ENCODE results near the gene CISD2.
"Not testable (repeated sequence)": the region's sequence is repeated elsewhere in the genome, so short reads cannot be mapped to it uniquely, and the experiment has no call there.

The CISD2 gene

DNA sequence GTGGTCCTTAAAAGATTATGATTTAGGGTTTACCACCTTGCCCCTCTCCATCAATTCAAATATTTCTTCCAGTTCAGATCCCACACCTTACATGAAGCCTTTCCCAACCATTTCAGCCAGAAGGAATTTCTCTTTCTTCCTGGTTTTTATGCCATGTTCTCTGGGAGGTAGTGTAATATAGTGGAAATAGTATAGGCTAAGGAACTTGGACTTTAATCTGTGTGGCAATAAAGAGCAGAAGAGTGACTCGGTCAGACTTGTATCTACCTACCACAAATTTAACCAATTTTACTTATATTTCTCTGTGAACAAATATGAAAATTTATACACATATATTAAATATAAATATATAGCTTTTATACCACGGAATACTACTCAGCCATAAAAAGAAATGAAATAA lies 18.4 kb upstream of the CISD2 start:
- DNase-seq: no peak

DNA sequence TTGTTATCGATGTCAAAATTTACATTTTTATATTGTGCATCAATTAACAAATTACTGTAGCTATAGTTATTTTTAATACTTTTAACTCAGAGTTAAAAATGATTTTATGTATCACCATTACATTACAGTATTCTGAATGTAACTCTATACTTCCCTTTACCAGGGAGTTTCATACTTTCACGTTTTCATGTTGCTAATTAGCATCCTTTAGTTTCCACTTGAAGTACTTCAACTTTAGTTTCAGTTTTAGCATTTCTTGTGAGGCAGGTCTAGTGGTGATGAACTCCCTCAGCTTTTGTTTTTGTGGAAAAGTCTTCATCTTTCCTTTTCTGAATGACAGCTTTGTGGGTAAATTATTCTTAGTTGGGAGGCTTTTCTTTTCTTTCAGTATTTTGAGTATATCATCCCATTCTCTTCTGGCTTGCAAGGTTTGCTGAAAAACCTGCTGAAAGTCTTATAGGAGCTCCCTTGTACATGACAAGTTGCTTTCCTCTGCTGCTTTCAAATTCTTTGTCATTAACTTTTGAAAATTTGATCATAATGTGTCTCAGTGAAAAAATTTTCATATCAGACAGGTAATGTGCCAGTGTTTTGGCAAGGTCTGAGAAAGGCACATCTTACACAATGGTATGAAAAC lies 9.8 kb upstream of the CISD2 start:
- DNase-seq: no peak

GRCh38 chr4:102860611-102861324 lies 8.0 kb upstream of the CISD2 start:
- DNase-seq: no peak

GRCh38 chr4:102862016-102862415 lies 6.8 kb upstream of the CISD2 start:
- no peak for DNase-seq

DNA sequence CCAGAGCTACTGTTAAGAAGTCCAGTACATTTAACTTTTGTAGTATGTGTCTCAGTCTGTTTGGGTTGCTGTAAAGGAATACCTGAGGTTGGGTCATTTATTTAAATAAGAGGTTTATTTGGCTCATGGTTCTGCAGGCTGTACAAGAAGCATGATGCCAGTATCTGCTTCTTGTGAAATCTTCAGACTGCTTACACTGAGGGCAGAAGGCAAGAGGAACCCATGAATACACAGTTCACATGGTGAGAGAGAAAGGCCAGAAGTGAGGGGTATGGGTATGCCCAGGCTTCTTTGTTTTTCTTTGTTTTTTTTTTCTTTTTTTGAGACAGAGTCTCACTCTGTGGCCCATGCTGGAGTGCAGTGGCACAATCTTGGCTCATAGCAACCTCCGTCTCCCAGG lies 6.0 kb upstream of the CISD2 start:
- no peak for DNase-seq

DNA sequence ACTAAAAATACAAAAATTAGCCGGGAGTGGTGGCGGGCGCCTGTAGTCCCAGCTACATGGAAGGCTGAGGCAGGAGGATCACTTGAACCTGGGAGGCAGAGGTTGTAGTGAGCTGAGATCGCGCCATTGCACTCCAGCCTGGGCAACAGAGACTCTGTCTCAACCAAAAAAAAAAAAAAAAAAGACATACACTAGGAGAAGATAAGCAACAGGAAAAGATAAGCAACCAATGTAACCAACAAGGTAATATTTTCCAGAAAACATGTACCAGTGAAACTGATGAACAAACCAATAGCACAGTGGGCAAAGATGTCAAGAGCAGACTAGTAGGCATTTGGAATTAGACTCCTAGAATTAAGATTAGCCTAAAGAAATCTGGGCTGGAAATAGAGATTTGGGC lies 3.5 kb upstream of the CISD2 start:
- not testable (repeated sequence) for DNase-seq

DNA sequence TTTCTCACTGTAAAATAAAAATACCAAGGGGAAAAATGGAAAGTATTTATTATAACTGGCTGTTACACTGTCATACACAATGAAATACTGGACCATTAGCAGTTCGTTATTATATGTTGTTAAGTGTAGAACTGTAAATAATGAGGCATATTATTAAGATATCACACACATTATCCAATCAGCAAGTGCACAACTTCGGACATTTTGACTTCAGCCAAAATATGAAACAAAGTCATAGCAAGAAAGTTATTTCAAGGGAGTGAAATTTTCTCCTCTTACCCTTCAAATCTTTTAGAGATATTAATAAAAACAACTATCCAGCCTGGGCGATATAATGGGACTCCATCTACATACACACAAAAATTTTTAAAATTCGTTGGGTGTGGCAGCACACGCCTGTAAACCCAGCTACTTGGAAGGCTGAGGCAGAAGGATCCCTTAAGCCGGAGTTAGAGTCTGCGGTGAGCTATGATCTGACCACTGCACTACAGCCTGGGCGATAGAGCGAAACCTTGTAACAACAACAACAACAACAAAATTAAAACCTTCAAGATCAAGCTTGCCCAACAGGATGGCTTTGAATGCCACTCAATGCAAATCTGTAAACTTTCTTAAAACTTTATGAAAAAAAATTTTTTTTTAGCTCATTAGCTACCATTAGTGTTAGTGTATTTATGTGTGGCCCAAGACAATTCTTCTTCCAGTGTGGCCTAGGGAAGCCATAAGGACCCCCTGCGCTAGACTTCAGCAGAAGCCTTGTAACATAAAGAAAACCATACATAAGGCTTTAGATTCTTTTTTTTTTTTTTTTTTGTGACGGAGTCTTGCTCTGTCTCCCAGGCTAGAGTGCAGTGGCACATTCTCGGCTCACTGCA lies 1.3 kb upstream of the CISD2 start:
- DNase-seq: no peak

DNA sequence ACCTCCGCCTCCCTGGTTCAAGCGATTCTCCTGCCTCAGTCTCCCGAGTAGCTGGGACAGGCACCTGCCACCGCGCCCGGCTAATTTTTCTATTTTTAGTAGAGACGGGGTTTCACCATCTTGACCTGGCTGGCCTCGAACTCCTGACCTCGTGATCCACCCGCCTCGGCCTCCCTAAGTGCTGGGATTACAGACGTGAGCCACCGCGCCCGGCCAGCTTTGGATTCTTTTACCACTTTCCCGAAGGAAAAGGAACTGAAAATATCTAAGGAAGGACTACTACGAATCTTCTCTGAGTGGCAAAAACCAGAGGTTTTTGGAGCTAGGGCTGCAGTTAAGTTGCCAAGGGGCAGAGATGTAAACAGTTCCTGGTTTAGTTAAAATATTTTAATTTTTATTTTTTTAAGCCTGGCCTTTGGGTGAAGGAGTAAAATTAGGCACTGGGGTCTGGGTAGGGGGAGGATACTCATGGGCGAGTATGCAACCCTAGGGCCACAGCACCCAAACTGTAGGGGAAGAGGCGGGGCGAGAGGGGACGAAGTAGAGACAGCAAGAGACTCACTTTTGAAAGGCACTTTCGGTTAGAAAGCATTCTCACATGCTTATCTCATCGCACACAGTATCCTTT lies 525 bp upstream of the CISD2 start:
- DNase-seq: no peak

DNA sequence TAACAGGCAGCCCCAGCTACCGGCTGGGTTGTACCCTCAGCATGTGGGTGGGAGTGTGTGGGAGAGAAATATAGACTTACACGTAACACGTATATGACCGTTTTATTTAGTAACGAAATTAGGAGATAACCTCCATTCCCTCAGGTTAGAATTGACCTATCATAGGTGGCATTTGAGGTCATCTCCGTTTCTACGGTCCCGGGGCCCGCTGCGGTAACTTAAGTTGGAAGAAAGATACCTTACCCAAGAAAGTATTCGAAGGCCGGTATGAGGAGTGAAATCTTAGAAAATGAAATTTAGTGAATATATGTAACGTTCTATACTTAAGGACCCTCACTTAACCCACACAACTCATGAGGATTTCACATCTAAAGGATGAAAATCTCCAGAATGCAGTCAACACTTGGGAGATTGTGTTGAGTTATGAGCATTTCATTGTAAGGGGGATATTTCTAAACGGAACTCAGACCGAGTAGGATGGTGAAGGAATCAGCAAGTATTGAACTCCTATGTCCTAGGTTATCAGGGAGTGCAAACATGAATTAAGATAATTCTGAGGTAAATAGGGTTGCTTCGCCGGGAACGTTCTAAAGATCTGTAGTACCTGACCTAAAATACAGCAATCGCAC lies 891 bp downstream of the CISD2 start:
- DNase-seq: no peak

- no peak for DNase-seq
These were observed 3.0 kb downstream of the CISD2 start for GRCh38 chr4:102871772-102872171.

- not testable (repeated sequence) for DNase-seq
These were observed 8.8 kb downstream of the CISD2 start for GRCh38 chr4:102877477-102878106.

GRCh38 chr4:102878349-102878748 lies 9.6 kb downstream of the CISD2 start:
- not testable (repeated sequence) for DNase-seq

DNA sequence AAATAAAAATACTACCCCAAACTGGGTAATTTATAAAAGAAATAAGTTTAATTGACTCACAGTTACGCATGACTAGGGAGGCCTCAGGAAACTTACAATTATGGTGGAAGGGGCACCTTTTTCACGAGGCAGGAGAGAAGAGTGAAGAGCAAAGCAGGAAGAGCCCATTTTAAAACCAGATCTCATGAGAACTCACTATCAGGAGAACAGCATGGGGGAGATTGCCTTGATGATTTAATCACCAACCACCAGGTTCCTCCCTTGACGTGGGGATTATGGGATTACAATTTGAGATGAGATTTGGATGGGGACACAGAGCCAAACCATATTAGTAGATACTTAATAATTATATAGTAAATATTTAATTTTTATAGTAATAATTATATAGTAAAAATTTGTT lies 10.1 kb downstream of the CISD2 start:
- no peak for DNase-seq

DNA sequence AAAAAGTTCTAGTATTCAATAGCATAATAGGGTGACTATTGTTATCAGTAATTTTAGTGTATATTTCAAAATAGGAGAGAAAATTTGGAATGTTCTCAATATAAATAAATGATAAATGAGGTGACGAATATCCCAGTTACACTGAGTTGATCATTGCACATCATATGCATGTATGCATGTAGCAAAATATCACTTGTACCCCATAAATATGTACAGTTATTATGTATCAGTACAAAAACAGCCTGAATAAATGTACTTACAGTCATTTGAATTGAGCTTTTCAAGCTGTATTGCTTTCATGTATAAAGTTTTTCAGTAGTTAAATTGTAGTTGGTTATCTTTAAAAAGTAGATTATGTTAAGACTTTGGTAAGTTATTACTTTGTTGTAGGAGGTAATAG lies 12.6 kb downstream of the CISD2 start:
- no peak for DNase-seq

GRCh38 chr4:102883278-102883677 lies 14.5 kb downstream of the CISD2 start:
- DNase-seq: no peak

- not testable (repeated sequence) for DNase-seq
These were observed 19.8 kb downstream of the CISD2 start for GRCh38 chr4:102888570-102888969.

DNA sequence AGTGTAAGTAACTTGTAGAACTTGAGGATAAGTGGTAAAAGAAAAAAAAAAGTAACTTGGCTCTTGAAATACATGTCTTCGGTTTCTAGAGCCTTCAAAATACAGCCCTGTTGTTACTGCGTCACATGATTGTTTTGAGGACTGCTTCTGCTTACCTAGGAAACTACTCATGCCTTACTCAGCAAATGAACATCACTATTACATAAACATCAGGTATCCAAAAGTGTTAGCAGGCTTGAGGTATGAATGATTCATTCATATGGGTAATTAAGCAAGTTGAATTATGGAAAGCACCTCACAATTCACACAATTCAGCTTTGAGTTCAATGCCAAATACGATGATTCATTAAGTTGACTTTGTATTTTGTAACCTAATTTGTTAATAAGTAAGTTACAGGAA lies 21.1 kb downstream of the CISD2 start:
- DNase-seq: not testable (repeated sequence)

GRCh38 chr4:102896547-102896946 lies 27.8 kb downstream of the CISD2 start:
- not testable (repeated sequence) for DNase-seq

GRCh38 chr4:102897610-102898009 lies 28.8 kb downstream of the CISD2 start:
- DNase-seq: not testable (repeated sequence)

DNA sequence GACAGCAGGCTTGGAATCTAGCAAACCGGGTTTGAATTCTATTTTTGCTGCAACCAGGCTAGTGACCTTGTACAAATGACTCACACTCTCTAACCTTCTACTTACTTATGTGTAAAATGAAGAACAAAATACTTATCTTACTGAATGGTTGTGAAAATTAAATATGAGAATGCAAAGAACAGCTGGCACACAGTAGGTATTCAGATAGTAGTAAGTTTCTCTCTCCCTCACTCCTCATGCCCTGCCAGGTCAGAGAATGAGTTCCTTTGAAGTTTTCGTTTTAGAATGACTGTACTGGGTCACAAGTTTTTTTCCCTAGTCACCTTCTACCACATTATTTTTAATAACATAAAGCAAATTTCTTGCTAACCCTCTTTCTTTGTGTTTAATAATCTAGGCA lies 33.0 kb downstream of the CISD2 start:
- DNase-seq: no peak

- DNase-seq: no peak
These were observed 50.1 kb downstream of the CISD2 start for GRCh38 chr4:102918859-102919258.

DNA sequence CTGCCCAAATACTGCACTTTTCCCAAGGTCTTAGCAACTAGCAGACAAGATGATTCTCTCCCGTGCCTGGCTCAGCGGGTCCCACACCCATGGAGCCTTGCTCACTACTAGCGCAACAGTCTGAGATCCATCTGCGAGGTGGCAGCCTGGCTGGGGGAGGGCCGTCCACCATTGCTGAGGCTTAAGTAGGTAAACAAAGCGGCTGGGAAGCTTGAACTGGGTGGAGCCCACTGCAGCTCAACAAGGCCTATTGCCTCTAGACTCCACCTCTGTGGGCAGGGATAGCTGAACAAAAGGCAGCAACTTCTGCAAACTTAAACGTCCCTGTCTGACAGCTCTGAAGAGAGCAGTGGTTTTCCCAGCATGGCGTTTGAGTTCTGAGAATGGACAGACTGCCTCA lies 50.9 kb downstream of the CISD2 start:
- peak; percentile 22 for DNase-seq
